ENCODE measurements around the gene AP1M1. TPM values are rescaled to one million over a fixed set of nuclear protein-coding genes. Genes with fewer than 3 reads are reported as not detected.

Gene AP1M1
- total RNA-seq, 4 donors from 2014 or later = 62.0 to 140 (median 105) TPM

GRCh38 chr19:16161840-16162239 is 35.9 kb upstream of the AP1M1 start:
- Histone ChIP-seq H3K9me3 (no peaks in the 10 kb centered on the region), H3K4me1 (no peaks in the 10 kb centered on the region), H3K27me3 (no peaks in the 10 kb centered on the region), H3K27ac (no peak overlapping the region), H3K36me3 (no peaks in the 10 kb centered on the region), H3K4me3 (no peak overlapping the region)
- TF ChIP-seq EP300 (IDR thresholded peaks at IDR 0.05) (no peak), CTCF (IDR thresholded peaks at IDR 0.05) (no peak), POLR2AphosphoS5 (IDR thresholded peaks at IDR 0.05) (no peak), POLR2A (IDR thresholded peaks at IDR 0.05) (no peak)
- no peak for ATAC-seq
- 67 to 75% methylated on average over 2 of the region's 3 CpGs for WGBS, 2 donors (ENCODE audit: low coverage in 1 of 2)

GRCh38 chr19:16164222-16164890 is 33.4 kb upstream of the AP1M1 start:
- no peak overlapping the region for H3K27ac ChIP-seq
- WGBS, 2 donors (ENCODE audit: low coverage in 1 of 2) = 60 to 81% methylated on average over 1 to 9 of the region's 13 CpGs
- H3K4me3 ChIP-seq = no peak overlapping the region
- no peak for TF ChIP-seq POLR2AphosphoS5 (IDR thresholded peaks at IDR 0.05)
- no peak for TF ChIP-seq CTCF (IDR thresholded peaks at IDR 0.05)
- TF ChIP-seq EP300 (IDR thresholded peaks at IDR 0.05) = no peak
- no peak for TF ChIP-seq POLR2A (IDR thresholded peaks at IDR 0.05)
- no peak for ATAC-seq
- no peaks in the 10 kb centered on the region for H3K9me3 ChIP-seq
- no peaks in the 10 kb centered on the region for H3K36me3 ChIP-seq
- H3K27me3 ChIP-seq = no peaks in the 10 kb centered on the region
- H3K4me1 ChIP-seq = no peaks in the 10 kb centered on the region

- no peak overlapping the region for H3K4me3 ChIP-seq
- no peak overlapping the region for H3K27ac ChIP-seq
- 100% methylated on average over 1 of the region's 1 CpG for WGBS, 2 donors (ENCODE audit: low coverage in 1 of 2)
- no peaks in the 10 kb centered on the region for H3K36me3 ChIP-seq
- no peak for ATAC-seq
- no peaks in the 10 kb centered on the region for H3K27me3 ChIP-seq
- TF ChIP-seq POLR2A (IDR thresholded peaks at IDR 0.05) (no peak), POLR2AphosphoS5 (IDR thresholded peaks at IDR 0.05) (no peak), CTCF (IDR thresholded peaks at IDR 0.05) (no peak), EP300 (IDR thresholded peaks at IDR 0.05) (no peak)
- H3K9me3 ChIP-seq = no peaks in the 10 kb centered on the region
- H3K4me1 ChIP-seq = no peaks in the 10 kb centered on the region
Observed at GRCh38 chr19:16166417-16166816, 31.3 kb upstream of the AP1M1 start.

GRCh38 chr19:16167055-16167454 is 30.7 kb upstream of the AP1M1 start:
- Histone ChIP-seq H3K27me3 (no peaks in the 10 kb centered on the region), H3K27ac (no peak overlapping the region), H3K36me3 (no peaks in the 10 kb centered on the region), H3K9me3 (no peaks in the 10 kb centered on the region), H3K4me1 (no peaks in the 10 kb centered on the region), H3K4me3 (no peak overlapping the region)
- no peak for ATAC-seq
- TF ChIP-seq CTCF (IDR thresholded peaks at IDR 0.05) = no peak
- no peak for TF ChIP-seq POLR2A (IDR thresholded peaks at IDR 0.05)
- no peak for TF ChIP-seq POLR2AphosphoS5 (IDR thresholded peaks at IDR 0.05)
- no peak for TF ChIP-seq EP300 (IDR thresholded peaks at IDR 0.05)
- WGBS, 2 donors (ENCODE audit: low coverage in 1 of 2) = 93% methylated on average over 3 to 5 of the region's 5 CpGs

GRCh38 chr19:16168465-16169081 is 29.1 kb upstream of the AP1M1 start:
- WGBS, 2 donors (ENCODE audit: low coverage in 1 of 2) = 60 to 63% methylated on average over 2 of the region's 2 CpGs
- ATAC-seq = no peak
- Histone ChIP-seq H3K36me3 (no peaks in the 10 kb centered on the region), H3K27ac (no peak overlapping the region), H3K4me3 (no peak overlapping the region), H3K4me1 (no peaks in the 10 kb centered on the region), H3K9me3 (no peaks in the 10 kb centered on the region), H3K27me3 (peaks cover 6% of the 10 kb centered on the region)
- TF ChIP-seq POLR2A (IDR thresholded peaks at IDR 0.05) = no peak
- TF ChIP-seq POLR2AphosphoS5 (IDR thresholded peaks at IDR 0.05) = no peak
- TF ChIP-seq EP300 (IDR thresholded peaks at IDR 0.05) = no peak
- TF ChIP-seq CTCF (IDR thresholded peaks at IDR 0.05) = no peak
